HT1080 (cell line): Measurements from ENCODE around the gene UBA1. TPM values are rescaled to one million over a fixed set of nuclear protein-coding genes. Genes with fewer than 3 reads are reported as not detected.
"Not testable (repeated sequence)": the region's sequence is repeated elsewhere in the genome, so short reads cannot be mapped to it uniquely, and the experiment has no call there.

ENCODE experiments used
- DNase-seq: peaks from one replicate; pipeline ENCODE4 v3.0.0-alpha.2; 2015; ENCODE audit warnings: low read depth
- total RNA-seq: library from RNA; depleted of rRNA; stranded (reverse); fragments of >200 nt; shearing (Covaris generic); gene quantifications from 2 replicates; pipeline ENCODE4 v1.2.3, GENCODE V29; 2014; rRNA removed

The UBA1 gene
- total RNA-seq, 1 experiment from 2014 or later: 212 TPM

DNA sequence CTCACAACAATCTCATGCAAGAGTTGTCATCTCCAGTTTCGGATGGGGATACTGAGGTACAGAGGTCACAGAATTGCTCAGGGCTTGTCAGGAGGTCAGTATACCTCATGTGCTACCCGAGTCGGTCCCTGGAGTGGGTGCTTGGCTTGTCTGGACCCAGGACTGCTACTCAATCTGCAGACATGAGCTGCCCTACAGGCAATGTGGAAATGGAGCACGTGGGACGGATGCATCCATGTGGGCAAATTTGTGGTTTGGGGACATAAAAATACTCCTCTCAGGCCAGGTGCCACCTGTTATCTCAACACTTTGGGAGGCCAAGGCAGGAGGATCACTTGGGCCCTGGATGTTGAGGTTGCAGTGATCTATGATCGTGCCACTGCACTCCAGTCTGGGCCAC, 54.9 kb downstream of the UBA1 start:
- DNase-seq: no peak

DNA sequence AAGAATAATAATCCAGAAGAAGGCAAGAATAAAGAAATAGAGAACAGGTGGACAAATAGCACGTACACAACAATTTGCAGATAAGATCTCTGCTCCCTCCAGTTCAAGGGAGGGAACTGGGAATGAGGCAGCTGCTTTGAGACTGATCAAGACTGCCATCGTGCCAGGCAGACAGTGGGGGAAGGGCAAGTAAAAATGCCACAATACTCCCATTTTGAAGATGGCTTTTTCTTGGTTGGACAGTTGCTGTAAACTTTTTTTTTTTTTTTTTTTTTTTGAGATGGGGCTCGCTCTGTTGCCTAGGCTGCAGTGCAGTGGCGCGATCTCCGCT, 56.4 kb downstream of the UBA1 start:
- DNase-seq: no peak

DNA sequence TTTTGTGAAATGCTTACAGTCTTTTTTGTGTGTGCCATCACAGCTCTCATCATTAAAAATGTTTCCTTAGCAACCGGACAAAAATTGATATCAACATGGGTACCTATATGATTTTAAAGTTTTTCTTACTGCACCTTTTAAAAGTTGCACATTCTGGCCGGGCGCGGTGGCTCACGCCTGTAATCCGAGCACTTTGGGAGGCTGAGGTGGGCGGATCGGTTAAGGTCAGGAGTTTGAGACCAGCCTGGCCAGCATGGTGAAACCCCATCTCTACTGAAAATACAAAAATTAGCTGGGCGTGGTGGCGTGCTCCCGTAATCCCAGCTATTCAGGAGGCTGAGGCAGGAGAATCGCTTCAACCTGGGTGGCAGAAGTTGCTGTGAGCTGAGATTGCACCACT, 64.0 kb downstream of the UBA1 start:
- not testable (repeated sequence) for DNase-seq

Other genes starting within 250 kb of the UBA1 start
- gene RGN, start 115.4 kb upstream of the UBA1 start, total RNA-seq: not detected in 2 replicates
- gene NDUFB11, start 49.1 kb upstream of the UBA1 start, total RNA-seq: 118 and 120 TPM in 2 replicates
- gene RBM10, start 48.6 kb upstream of the UBA1 start, total RNA-seq: 62.7 and 67.3 TPM in 2 replicates
- gene CDK16, start 24.9 kb downstream of the UBA1 start, total RNA-seq: 80.3 and 91.8 TPM in 2 replicates
- gene USP11, start 39.2 kb downstream of the UBA1 start, total RNA-seq: 28.1 and 33.2 TPM in 2 replicates
- not detected in 2 replicates for gene ZNF157, start 176.7 kb downstream of the UBA1 start, total RNA-seq